Activated CD4-positive, alpha-beta T cell treated with anti-CD3 and anti-CD28 coated beads, Interleukin-2, amount 50 U/mL, for 16 hours (primary cell): Measurements from ENCODE around the gene TEAD1.

ENCODE experiments used
- DNase-seq: peaks from one replicate; pipeline ENCODE4 v3.0.0-alpha.2; 2020

TEAD1 gene

GRCh38 chr11:12667646-12668045 lies 6.6 kb upstream of the TEAD1 start:
- DNase-seq: no peak

- no peak for DNase-seq
Measured at GRCh38 chr11:12668166-12668565, 6.1 kb upstream of the TEAD1 start.

GRCh38 chr11:12669930-12670329 lies 4.3 kb upstream of the TEAD1 start:
- no peak for DNase-seq

GRCh38 chr11:12671370-12671769 lies 2.9 kb upstream of the TEAD1 start:
- DNase-seq: no peak

GRCh38 chr11:12673601-12673923 lies 659 bp upstream of the TEAD1 start:
- DNase-seq: no peak

GRCh38 chr11:12674571-12674935 lies 332 bp downstream of the TEAD1 start:
- DNase-seq: no peak

- DNase-seq: no peak
Measured at GRCh38 chr11:12674936-12675696, 895 bp downstream of the TEAD1 start.

GRCh38 chr11:12675951-12676711 lies 1.9 kb downstream of the TEAD1 start:
- DNase-seq: no peak

- no peak for DNase-seq
Measured at GRCh38 chr11:12677131-12677530, 2.9 kb downstream of the TEAD1 start.

- DNase-seq: no peak
Measured at GRCh38 chr11:12678092-12678491, 3.9 kb downstream of the TEAD1 start.

- DNase-seq: no peak
Measured at GRCh38 chr11:12678991-12679390, 4.8 kb downstream of the TEAD1 start.

GRCh38 chr11:12679471-12679870 lies 5.2 kb downstream of the TEAD1 start:
- DNase-seq: no peak

- DNase-seq: peak; percentile 14
Measured at GRCh38 chr11:12680246-12680939, 6.2 kb downstream of the TEAD1 start.

GRCh38 chr11:12680940-12681258 lies 6.7 kb downstream of the TEAD1 start:
- no peak for DNase-seq

GRCh38 chr11:12681466-12681865 lies 7.2 kb downstream of the TEAD1 start:
- DNase-seq: no peak

- DNase-seq: no peak
Measured at GRCh38 chr11:12682288-12682687, 8.1 kb downstream of the TEAD1 start.

- DNase-seq: no peak
Measured at GRCh38 chr11:12682737-12683500, 8.7 kb downstream of the TEAD1 start.

- DNase-seq: no peak
Measured at GRCh38 chr11:12683874-12684273, 9.7 kb downstream of the TEAD1 start.

- no peak for DNase-seq
Measured at GRCh38 chr11:12684315-12684714, 10.1 kb downstream of the TEAD1 start.

GRCh38 chr11:12684816-12685215 lies 10.6 kb downstream of the TEAD1 start:
- DNase-seq: no peak

- DNase-seq: no peak
Measured at GRCh38 chr11:12685229-12685628, 11.0 kb downstream of the TEAD1 start.

- no peak for DNase-seq
Measured at GRCh38 chr11:12686246-12687060, 12.2 kb downstream of the TEAD1 start.

- no peak for DNase-seq
Measured at GRCh38 chr11:12687216-12687623, 13.0 kb downstream of the TEAD1 start.
